Measurements from ENCODE around the gene HP1BP3.

HP1BP3 gene

GRCh38 chr1:20829946-20830345 lies 42.8 kb upstream of the HP1BP3 start:
- Histone ChIP-seq H3K9ac (no peak overlapping the region), H3K79me2 (no peaks in the 10 kb centered on the region), H3K36me3 (ENCODE audit: control insufficient read depth, insufficient read depth, low read length) (no peaks in the 10 kb centered on the region), H3K4me1 (no peaks in the 10 kb centered on the region), H3K27me3 (ENCODE audit: control insufficient read depth, insufficient read depth, low read length) (no peaks in the 10 kb centered on the region), H3K4me3 (ENCODE audit: low read depth, low read length) (no peak overlapping the region), H3K4me2 (ENCODE audit: low read length) (no peak overlapping the region), H2AFZ (no peak overlapping the region), H3K27ac (no peak overlapping the region), H3K9me3 (ENCODE audit: control insufficient read depth, low read length) (no peaks in the 10 kb centered on the region)
- TF ChIP-seq CTCF (IDR thresholded peaks at IDR 0.05) = no peak

GRCh38 chr1:20829531-20829930 lies 42.4 kb upstream of the HP1BP3 start:
- H3K9me3 ChIP-seq (ENCODE audit: control insufficient read depth, low read length) = no peaks in the 10 kb centered on the region
- no peak overlapping the region for H3K4me3 ChIP-seq (ENCODE audit: low read depth, low read length)
- no peak overlapping the region for H3K9ac ChIP-seq
- no peaks in the 10 kb centered on the region for H3K27me3 ChIP-seq (ENCODE audit: control insufficient read depth, insufficient read depth, low read length)
- H3K36me3 ChIP-seq (ENCODE audit: control insufficient read depth, insufficient read depth, low read length) = no peaks in the 10 kb centered on the region
- H3K27ac ChIP-seq = no peak overlapping the region
- H2AFZ ChIP-seq = no peak overlapping the region
- H3K4me2 ChIP-seq (ENCODE audit: low read length) = no peak overlapping the region
- no peak for TF ChIP-seq CTCF (IDR thresholded peaks at IDR 0.05)
- no peaks in the 10 kb centered on the region for H3K79me2 ChIP-seq
- H3K4me1 ChIP-seq = no peaks in the 10 kb centered on the region

- no peaks in the 10 kb centered on the region for H3K4me1 ChIP-seq
- no peaks in the 10 kb centered on the region for H3K36me3 ChIP-seq (ENCODE audit: control insufficient read depth, insufficient read depth, low read length)
- no peak overlapping the region for H3K27ac ChIP-seq
- no peak overlapping the region for H3K4me2 ChIP-seq (ENCODE audit: low read length)
- no peak overlapping the region for H3K9ac ChIP-seq
- no peaks in the 10 kb centered on the region for H3K27me3 ChIP-seq (ENCODE audit: control insufficient read depth, insufficient read depth, low read length)
- H2AFZ ChIP-seq = no peak overlapping the region
- no peak for TF ChIP-seq CTCF (IDR thresholded peaks at IDR 0.05)
- no peaks in the 10 kb centered on the region for H3K79me2 ChIP-seq
- H3K9me3 ChIP-seq (ENCODE audit: control insufficient read depth, low read length) = no peaks in the 10 kb centered on the region
- H3K4me3 ChIP-seq (ENCODE audit: low read depth, low read length) = no peak overlapping the region
Measured at GRCh38 chr1:20823845-20824244, 36.7 kb upstream of the HP1BP3 start.

- H3K27ac ChIP-seq = no peak overlapping the region
Measured at GRCh38 chr1:20821466-20821865, 34.4 kb upstream of the HP1BP3 start.

More at GRCh38 chr1:20821466-20821865, 34.4 kb upstream of the HP1BP3 start:
- no peak overlapping the region for H3K4me2 ChIP-seq (ENCODE audit: low read length)
- H3K4me1 ChIP-seq = no peaks in the 10 kb centered on the region
- H3K9me3 ChIP-seq (ENCODE audit: control insufficient read depth, low read length) = no peaks in the 10 kb centered on the region
- no peak overlapping the region for H3K4me3 ChIP-seq (ENCODE audit: low read depth, low read length)
- H3K27me3 ChIP-seq (ENCODE audit: control insufficient read depth, insufficient read depth, low read length) = no peaks in the 10 kb centered on the region
- no peak for TF ChIP-seq CTCF (IDR thresholded peaks at IDR 0.05)
- H3K36me3 ChIP-seq (ENCODE audit: control insufficient read depth, insufficient read depth, low read length) = no peaks in the 10 kb centered on the region
- H2AFZ ChIP-seq = no peak overlapping the region
- H3K9ac ChIP-seq = no peak overlapping the region
- no peaks in the 10 kb centered on the region for H3K79me2 ChIP-seq
